HL-60 (cell line): ENCODE data around the gene CLN6.

Experiments used
- CTCF ChIP-seq: IDR thresholded peaks from one replicate; pipeline ENCODE4 v1.5.1; 2011; ENCODE audit warnings: low read length, control low read depth, inconsistent platforms; ENCODE audit not compliant: insufficient read depth
- GABPA ChIP-seq: IDR thresholded peaks from 2 replicates; pipeline ENCODE4 v1.6.1; 2012; ENCODE audit warnings: low read depth
- POLR2AphosphoS5 ChIP-seq: IDR thresholded peaks from 2 replicates; pipeline ENCODE4 v1.6.1; 2012; ENCODE audit warnings: low read depth
- REST ChIP-seq: IDR thresholded peaks from 2 replicates; pipeline ENCODE4 v1.6.1; 2012; ENCODE audit warnings: low read depth; ENCODE audit not compliant: insufficient replicate concordance
- SPI1 ChIP-seq: IDR thresholded peaks from 2 replicates; pipeline ENCODE4 v1.6.1; 2012; ENCODE audit warnings: low read depth, mild to moderate bottlenecking, borderline replicate concordance

- TF ChIP-seq CTCF: no peak
- peak; percentile 66 for TF ChIP-seq POLR2AphosphoS5
- TF ChIP-seq REST: no peak
- no peak for TF ChIP-seq SPI1
- TF ChIP-seq GABPA: no peak
Measured at GRCh38 chr15:68229386-68230156, at the start of gene CLN6.
